Measurements from ENCODE around the gene ABCC5. TPM values are rescaled to one million over a fixed set of nuclear protein-coding genes. Genes with fewer than 3 reads are reported as not detected.

Gene ABCC5
- total RNA-seq, 1 donor from 2014 or later, result 52.0 TPM

DNA sequence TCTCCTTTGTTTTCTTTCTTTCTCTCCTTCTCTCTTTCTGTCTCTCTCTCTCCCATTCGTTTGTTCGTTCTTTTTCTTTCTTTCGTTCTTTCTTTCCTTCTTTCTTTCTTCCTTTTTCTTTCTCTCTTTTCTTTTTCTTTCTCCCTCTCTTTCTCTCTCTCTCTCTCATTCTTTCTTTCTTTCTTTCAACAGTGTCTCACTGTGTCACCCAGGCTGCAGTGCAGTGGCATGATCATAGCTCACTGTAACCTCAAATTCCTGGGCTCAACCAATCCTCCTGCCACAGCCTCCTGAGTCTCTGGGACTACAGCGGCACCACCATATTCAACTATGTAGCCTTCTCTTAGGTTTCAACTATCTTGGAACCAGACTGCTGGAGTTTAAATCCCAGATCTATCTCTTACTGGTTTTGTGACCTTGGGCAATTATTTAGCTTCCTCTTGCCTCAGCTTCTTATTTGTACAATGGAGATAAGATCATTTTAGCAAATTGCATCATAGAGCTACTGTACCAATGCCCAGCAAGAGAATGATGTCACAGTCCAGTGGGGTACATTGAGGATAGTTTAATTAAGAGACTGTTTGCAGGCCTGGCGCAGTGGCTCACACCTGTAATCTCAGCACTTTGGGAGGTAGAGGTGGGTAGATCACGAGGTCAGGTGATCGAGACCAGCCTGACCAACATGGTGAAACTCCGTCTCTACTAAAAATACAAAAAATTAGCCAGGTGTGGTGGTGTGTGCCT, 105.7 kb downstream of the ABCC5 start:
- DNase-seq (ENCODE audit: low read depth), result no peak
- H3K36me3 ChIP-seq (ENCODE audit: insufficient read depth, low read length), result no peaks in the 10 kb centered on the region
- Mint-ChIP-seq H3K27me3 (ENCODE audit: low read depth, unreplicated experiment) (peaks cover 29% of the 10 kb centered on the region), H3K4me1 (ENCODE audit: low read depth, unreplicated experiment) (no peaks in the 10 kb centered on the region), H3K9me3 (ENCODE audit: unreplicated experiment) (no peaks in the 10 kb centered on the region), H3K27ac (ENCODE audit: unreplicated experiment) (no peak overlapping the region), H3K4me3 (ENCODE audit: unreplicated experiment) (no peak overlapping the region), H3K36me3 (ENCODE audit: low read depth, unreplicated experiment) (peaks cover under 1% of the 10 kb centered on the region)
- no peaks in the 10 kb centered on the region for H3K9me3 ChIP-seq (ENCODE audit: insufficient read depth, low read depth, low read length)
- H4K20me1 ChIP-seq (ENCODE audit: insufficient read depth, low read length), result no peaks in the 10 kb centered on the region
- peaks cover 6% of the 10 kb centered on the region for H3K27me3 ChIP-seq (ENCODE audit: insufficient read depth, low read length)
- H3K4me3 ChIP-seq (ENCODE audit: insufficient read depth, low read depth, low read length), result no peak overlapping the region
- H3K4me1 ChIP-seq (ENCODE audit: insufficient read depth, low read length), result no peaks in the 10 kb centered on the region
- H3K9ac ChIP-seq (ENCODE audit: low read length), result no peak overlapping the region
- TF ChIP-seq EZH2 (IDR thresholded peaks at IDR 0.05; ENCODE audit: insufficient read depth, low read length), result no peak
- TF ChIP-seq, protein P1, sequence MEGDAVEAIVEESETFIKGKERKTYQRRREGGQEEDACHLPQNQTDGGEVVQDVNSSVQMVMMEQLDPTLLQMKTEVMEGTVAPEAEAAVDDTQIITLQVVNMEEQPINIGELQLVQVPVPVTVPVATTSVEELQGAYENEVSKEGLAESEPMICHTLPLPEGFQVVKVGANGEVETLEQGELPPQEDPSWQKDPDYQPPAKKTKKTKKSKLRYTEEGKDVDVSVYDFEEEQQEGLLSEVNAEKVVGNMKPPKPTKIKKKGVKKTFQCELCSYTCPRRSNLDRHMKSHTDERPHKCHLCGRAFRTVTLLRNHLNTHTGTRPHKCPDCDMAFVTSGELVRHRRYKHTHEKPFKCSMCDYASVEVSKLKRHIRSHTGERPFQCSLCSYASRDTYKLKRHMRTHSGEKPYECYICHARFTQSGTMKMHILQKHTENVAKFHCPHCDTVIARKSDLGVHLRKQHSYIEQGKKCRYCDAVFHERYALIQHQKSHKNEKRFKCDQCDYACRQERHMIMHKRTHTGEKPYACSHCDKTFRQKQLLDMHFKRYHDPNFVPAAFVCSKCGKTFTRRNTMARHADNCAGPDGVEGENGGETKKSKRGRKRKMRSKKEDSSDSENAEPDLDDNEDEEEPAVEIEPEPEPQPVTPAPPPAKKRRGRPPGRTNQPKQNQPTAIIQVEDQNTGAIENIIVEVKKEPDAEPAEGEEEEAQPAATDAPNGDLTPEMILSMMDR (IDR thresholded peaks at IDR 0.05; ENCODE audit: insufficient read depth, low read depth, low read length), result no peak
- no peak for FAIRE-seq
- H2AFZ ChIP-seq (ENCODE audit: low read depth, low read length), result no peak overlapping the region
- no peak overlapping the region for H3K4me2 ChIP-seq (ENCODE audit: low read length)
- no peak overlapping the region for H3K27ac ChIP-seq (ENCODE audit: low read depth, low read length)
- H3K79me2 ChIP-seq (ENCODE audit: insufficient read depth, low read length), result no peaks in the 10 kb centered on the region

DNA sequence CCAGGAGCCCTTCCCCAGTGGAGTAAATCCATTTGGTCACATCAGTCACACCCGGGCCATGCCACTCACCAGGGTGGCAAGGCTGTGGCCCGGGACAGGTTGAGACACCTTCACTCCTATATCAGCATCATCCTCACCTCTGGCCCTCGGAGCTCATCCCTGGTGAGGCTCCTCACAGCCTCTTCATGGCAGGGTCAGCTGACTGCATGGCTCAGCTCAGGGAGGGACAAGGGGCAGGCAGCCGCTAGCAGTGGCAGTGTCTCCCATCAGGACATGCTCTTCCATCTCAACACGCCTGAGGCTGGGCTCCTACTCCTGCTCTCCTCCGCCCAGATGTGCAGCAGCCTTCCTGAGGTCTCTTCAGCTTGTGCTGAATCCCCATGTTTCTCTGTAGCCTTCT, 106.6 kb downstream of the ABCC5 start:
- no peak for FAIRE-seq
- no peak overlapping the region for H3K4me2 ChIP-seq (ENCODE audit: low read length)
- Mint-ChIP-seq H3K36me3 (ENCODE audit: low read depth, unreplicated experiment) (no peaks in the 10 kb centered on the region), H3K27ac (ENCODE audit: unreplicated experiment) (no peak overlapping the region), H3K9me3 (ENCODE audit: unreplicated experiment) (no peaks in the 10 kb centered on the region), H3K4me3 (ENCODE audit: unreplicated experiment) (no peak overlapping the region), H3K4me1 (ENCODE audit: low read depth, unreplicated experiment) (no peaks in the 10 kb centered on the region), H3K27me3 (ENCODE audit: low read depth, unreplicated experiment) (peaks cover 31% of the 10 kb centered on the region)
- no peaks in the 10 kb centered on the region for H3K36me3 ChIP-seq (ENCODE audit: insufficient read depth, low read length)
- no peaks in the 10 kb centered on the region for H4K20me1 ChIP-seq (ENCODE audit: insufficient read depth, low read length)
- no peak for TF ChIP-seq EZH2 (IDR thresholded peaks at IDR 0.05; ENCODE audit: insufficient read depth, low read length)
- TF ChIP-seq, protein P1 (IDR thresholded peaks at IDR 0.05; ENCODE audit: insufficient read depth, low read depth, low read length), result no peak
- DNase-seq (ENCODE audit: low read depth), result no peak
- no peaks in the 10 kb centered on the region for H3K4me1 ChIP-seq (ENCODE audit: insufficient read depth, low read length)
- H3K9me3 ChIP-seq (ENCODE audit: insufficient read depth, low read depth, low read length), result no peaks in the 10 kb centered on the region
- H3K4me3 ChIP-seq (ENCODE audit: insufficient read depth, low read depth, low read length), result no peak overlapping the region
- H3K79me2 ChIP-seq (ENCODE audit: insufficient read depth, low read length), result no peaks in the 10 kb centered on the region
- no peak overlapping the region for H3K27ac ChIP-seq (ENCODE audit: low read depth, low read length)
- H3K27me3 ChIP-seq (ENCODE audit: insufficient read depth, low read length), result peaks cover 6% of the 10 kb centered on the region
- H2AFZ ChIP-seq (ENCODE audit: low read depth, low read length), result no peak overlapping the region
- no peak overlapping the region for H3K9ac ChIP-seq (ENCODE audit: low read length)

DNA sequence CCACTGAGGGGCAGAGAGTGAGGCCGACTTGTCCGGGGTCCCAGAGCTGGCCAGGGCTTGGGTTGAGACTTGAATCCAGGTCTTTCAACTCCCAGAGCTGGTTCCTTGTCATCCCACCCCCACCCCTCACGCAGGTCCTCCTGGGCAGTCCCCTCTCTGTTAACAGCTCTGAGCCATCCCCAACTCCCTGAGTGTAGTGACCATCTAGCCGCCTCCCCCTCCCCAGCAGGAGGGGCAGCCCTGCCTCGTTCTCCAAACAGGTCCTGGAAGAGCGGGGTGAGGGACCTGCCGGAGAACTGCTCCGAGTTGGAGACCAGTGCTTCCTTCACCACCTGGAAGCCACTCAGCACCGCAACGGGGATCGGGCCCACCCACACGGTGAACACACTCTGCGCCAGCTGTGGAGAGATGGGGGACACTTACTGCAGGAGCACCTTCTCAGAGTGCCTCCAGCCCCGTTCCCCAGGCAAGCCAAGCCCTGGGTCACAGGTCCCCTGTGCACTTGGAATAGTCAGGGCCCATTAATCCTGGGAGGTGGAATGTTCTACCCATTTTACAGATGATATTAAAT, 108.6 kb downstream of the ABCC5 start:
- Mint-ChIP-seq H3K9me3 (ENCODE audit: unreplicated experiment) (no peaks in the 10 kb centered on the region), H3K27ac (ENCODE audit: unreplicated experiment) (no peak overlapping the region), H3K4me1 (ENCODE audit: low read depth, unreplicated experiment) (no peaks in the 10 kb centered on the region), H3K4me3 (ENCODE audit: unreplicated experiment) (no peak overlapping the region), H3K27me3 (ENCODE audit: low read depth, unreplicated experiment) (peaks cover 35% of the 10 kb centered on the region), H3K36me3 (ENCODE audit: low read depth, unreplicated experiment) (peaks cover 2% of the 10 kb centered on the region)
- Histone ChIP-seq H3K9me3 (ENCODE audit: insufficient read depth, low read depth, low read length) (no peaks in the 10 kb centered on the region), H3K4me3 (ENCODE audit: insufficient read depth, low read depth, low read length) (no peak overlapping the region), H3K9ac (ENCODE audit: low read length) (no peak overlapping the region), H2AFZ (ENCODE audit: low read depth, low read length) (no peak overlapping the region), H3K36me3 (ENCODE audit: insufficient read depth, low read length) (no peaks in the 10 kb centered on the region), H3K79me2 (ENCODE audit: insufficient read depth, low read length) (no peaks in the 10 kb centered on the region), H3K27me3 (ENCODE audit: insufficient read depth, low read length) (peaks cover 6% of the 10 kb centered on the region), H3K4me1 (ENCODE audit: insufficient read depth, low read length) (no peaks in the 10 kb centered on the region), H3K27ac (ENCODE audit: low read depth, low read length) (no peak overlapping the region), H4K20me1 (ENCODE audit: insufficient read depth, low read length) (no peaks in the 10 kb centered on the region), H3K4me2 (ENCODE audit: low read length) (no peak overlapping the region)
- FAIRE-seq, result no peak
- DNase-seq (ENCODE audit: low read depth), result no peak
- TF ChIP-seq EZH2 (IDR thresholded peaks at IDR 0.05; ENCODE audit: insufficient read depth, low read length), result no peak
- TF ChIP-seq, protein P1 (IDR thresholded peaks at IDR 0.05; ENCODE audit: insufficient read depth, low read depth, low read length), result no peak

Data from astrocyte (in vitro differentiated cells and primary cell).